Astrocyte of the spinal cord (primary cell): ENCODE data around the gene SUGCT.

Experiments used
- DNase-seq: peaks from one replicate; pipeline ENCODE4 v3.0.0; 2011; ENCODE audit warnings: low read depth, low spot score
- H3K4me3 ChIP-seq: 2 replicates; pipeline ENCODE4 v1.5.1; 2011; ENCODE audit warnings: low read depth, mild to moderate bottlenecking, low read length, moderate library complexity
- CTCF ChIP-seq: IDR thresholded peaks from 2 replicates; pipeline ENCODE4 v1.5.1; 2012; ENCODE audit warnings: low read depth, mild to moderate bottlenecking, low read length, inconsistent platforms
- in situ Hi-C: cut with HindIII; loops from 2 replicates; pipeline ENCODE4 v1.10.0; 2017; ENCODE audit warnings: low sequenced_read_pairs

The SUGCT gene

GRCh38 chr7:40753455-40753854 lies 618.6 kb downstream of the SUGCT start:
- in situ Hi-C loops: no loop called here
- TF ChIP-seq CTCF: no peak
- H3K4me3 ChIP-seq: no peak overlapping the region
- no peak for DNase-seq

GRCh38 chr7:40755438-40755837 lies 620.6 kb downstream of the SUGCT start:
- in situ Hi-C loops: no loop called here
- no peak overlapping the region for H3K4me3 ChIP-seq
- DNase-seq: no peak
- no peak for TF ChIP-seq CTCF

GRCh38 chr7:40757109-40757508 lies 622.3 kb downstream of the SUGCT start:
- DNase-seq: no peak
- no peak overlapping the region for H3K4me3 ChIP-seq
- TF ChIP-seq CTCF: no peak
- in situ Hi-C loops: no loop called here

- DNase-seq: no peak
- in situ Hi-C loops: no loop called here
- TF ChIP-seq CTCF: no peak
Observed at GRCh38 chr7:40758590-40758989, 623.8 kb downstream of the SUGCT start.

GRCh38 chr7:40760293-40760964 lies 625.6 kb downstream of the SUGCT start:
- in situ Hi-C loops: no loop called here
- TF ChIP-seq CTCF: no peak
- no peak overlapping the region for H3K4me3 ChIP-seq
- no peak for DNase-seq

More at GRCh38 chr7:40758590-40758989, 623.8 kb downstream of the SUGCT start:
- no peak overlapping the region for H3K4me3 ChIP-seq

GRCh38 chr7:40760987-40761386 lies 626.2 kb downstream of the SUGCT start:
- in situ Hi-C loops: no loop called here
- no peak for DNase-seq
- no peak for TF ChIP-seq CTCF
- no peak overlapping the region for H3K4me3 ChIP-seq
